Muscle of back (tissue), 11 donors: ENCODE results near the gene BANP. TPM values are rescaled to one million over a fixed set of nuclear protein-coding genes. Genes with fewer than 3 reads are reported as not detected.
"Not testable (repeated sequence)": the region's sequence is repeated elsewhere in the genome, so short reads cannot be mapped to it uniquely, and the experiment has no call there.

Source experiments
- DNase-seq, 3 donors: peaks; one replicate each; pipeline versions ENCODE4 v3.0.0 to v3.0.0-alpha.2; 2013
- polyA plus RNA-seq, 10 donors: library from polyadenylated mRNA; unstranded; fragments of 120-200 nt; gene quantifications; one replicate each; pipeline ENCODE4 v1.2.1, GENCODE V29; 2013; ENCODE audit not compliant: insufficient read length in 10 of 10

Gene BANP
- polyA plus RNA-seq, 10 donors, result 10.4 to 15.2 (median 13.2) TPM

DNA sequence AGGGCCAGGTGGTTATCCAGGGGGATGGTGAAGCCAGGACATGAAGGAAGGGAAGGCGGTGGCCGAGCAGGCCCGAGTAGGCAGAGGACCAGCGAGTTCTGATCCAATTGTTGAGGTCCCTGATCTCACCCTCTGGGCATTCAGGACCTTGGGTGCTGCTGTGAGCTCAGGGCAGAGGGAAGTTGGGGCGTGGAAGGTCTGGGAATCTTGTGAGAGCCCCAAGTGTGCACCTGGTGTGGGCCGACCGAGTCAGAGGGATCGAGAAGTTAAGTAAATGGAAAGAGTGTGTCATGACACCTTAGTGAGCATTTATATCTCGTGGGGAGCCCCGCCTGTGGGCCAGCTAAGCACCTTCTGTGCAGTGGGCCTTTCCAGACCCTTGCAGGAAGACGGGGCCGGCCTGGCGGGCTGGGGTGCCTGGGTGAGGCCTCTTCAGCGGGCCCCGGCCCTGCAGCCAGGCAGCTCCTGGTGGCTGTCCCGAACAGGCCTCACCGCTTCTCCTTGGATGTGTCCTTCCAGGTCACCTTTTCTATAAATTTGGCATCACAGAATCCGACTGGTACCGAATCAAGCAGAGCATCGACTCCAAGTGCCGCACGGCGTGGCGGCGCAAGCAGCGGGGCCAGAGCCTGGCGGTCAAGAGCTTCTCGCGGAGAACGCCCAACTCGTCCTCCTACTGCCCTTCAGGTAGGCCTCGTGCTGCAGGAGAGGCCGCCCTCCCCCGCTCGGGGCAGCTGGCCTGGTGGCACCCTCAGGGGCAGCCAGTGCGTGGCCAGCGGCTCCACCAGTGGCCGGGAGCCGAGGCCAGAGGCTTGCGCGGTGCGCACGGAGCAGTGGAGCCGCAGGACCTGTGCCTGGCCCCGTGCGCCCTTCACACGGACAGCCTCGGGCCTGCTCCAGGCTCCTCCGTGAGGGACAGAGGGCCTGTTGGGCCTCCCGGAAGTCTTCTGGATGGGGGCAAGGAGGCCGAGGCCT lies 76.0 kb downstream of the BANP start:
- DNase-seq, result no peak

DNA sequence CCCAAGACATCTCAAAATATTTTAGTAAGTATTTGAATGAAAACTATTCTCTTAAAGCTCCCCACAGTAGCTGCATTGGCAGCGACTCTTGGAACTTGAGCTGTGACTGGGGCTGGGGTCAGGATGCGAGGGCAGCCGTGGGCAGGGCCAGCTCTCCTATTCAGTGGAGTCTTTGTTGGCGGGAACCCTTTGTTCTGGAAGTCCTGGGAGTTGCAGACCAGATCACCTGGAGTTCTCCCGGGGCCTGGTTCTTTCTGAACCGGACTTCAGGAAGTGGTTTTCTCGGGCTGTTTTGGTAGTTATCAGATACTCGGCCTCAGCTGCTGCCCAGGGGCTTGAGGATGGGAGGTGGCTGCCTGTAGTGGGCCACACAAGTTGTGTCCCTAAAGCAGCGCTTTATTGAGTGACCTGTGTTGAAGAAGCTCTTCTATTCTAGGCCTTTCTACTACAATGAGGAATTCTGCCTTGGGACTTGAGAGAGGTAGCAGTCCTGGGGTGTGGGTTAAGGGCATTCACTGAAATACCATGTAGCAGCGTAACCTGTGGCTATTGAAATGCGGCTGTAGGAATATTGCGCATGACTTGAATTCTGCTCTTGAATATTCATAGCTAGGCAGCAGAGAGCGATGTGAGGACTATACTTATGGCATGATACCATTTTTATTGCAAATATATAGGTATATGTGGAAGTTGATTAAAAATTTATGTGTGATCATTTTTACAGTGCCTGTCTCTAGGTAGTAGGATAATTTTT lies 77.1 kb downstream of the BANP start:
- not testable (repeated sequence) for DNase-seq

DNA sequence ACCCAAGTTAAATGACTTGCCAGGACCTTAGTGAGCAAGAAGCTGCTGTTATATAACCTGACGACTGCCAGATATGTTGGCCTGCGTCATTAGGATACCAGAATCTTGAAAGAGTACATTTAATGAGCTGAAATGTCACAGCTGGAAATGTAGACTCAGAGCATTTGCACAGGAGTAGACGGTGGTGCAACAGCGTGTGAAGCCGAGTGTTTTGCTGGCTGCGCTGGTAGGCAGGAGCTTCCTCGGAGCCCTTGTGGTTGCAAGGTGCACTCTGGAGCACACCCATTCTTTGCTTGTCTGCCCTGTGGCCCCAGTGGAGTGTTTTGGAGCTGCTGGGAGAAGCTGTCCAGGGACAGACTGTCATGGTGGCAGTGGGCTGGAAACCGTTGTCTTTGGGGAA lies 79.3 kb downstream of the BANP start:
- DNase-seq, result no peak

GRCh38 chr16:88030961-88031360 lies 79.7 kb downstream of the BANP start:
- not testable (repeated sequence) for DNase-seq

DNA sequence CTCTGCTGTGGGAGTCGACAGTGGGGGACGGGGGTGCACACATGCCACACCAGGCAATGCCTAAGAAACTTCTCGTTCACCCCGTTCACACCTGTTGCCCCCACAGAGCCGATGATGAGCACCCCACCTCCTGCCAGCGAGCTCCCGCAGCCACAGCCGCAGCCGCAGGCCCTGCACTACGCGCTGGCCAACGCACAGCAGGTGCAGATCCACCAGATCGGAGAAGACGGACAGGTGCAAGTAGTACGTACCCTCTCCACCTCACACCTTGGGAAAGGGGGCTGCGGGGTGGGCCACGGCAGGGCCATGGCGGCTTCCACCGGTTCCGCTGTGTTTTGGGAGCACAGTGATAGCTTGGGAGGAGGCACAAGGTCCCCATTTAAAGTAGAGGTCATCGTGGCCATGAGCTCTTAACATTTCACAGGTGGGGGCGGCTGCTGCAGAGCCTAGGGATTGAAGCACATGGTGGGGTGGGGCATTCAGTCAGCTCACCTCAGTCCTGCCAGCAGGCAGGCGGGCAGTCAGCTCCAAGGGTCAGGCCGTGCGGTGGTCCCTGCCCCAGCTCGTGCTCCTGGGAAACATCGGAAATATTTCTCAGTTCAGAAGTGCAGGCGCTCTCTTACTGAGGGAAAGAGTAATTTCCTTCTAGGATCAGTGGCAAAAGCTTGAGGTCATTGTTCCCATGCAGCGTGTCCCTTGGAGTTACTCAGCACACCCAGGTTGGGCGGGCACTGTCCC lies 81.9 kb downstream of the BANP start:
- not testable (repeated sequence) for DNase-seq

- DNase-seq, result no peak
These were observed 83.5 kb downstream of the BANP start for GRCh38 chr16:88034770-88035169.

GRCh38 chr16:88035292-88035691 lies 84.1 kb downstream of the BANP start:
- DNase-seq, result no peak

DNA sequence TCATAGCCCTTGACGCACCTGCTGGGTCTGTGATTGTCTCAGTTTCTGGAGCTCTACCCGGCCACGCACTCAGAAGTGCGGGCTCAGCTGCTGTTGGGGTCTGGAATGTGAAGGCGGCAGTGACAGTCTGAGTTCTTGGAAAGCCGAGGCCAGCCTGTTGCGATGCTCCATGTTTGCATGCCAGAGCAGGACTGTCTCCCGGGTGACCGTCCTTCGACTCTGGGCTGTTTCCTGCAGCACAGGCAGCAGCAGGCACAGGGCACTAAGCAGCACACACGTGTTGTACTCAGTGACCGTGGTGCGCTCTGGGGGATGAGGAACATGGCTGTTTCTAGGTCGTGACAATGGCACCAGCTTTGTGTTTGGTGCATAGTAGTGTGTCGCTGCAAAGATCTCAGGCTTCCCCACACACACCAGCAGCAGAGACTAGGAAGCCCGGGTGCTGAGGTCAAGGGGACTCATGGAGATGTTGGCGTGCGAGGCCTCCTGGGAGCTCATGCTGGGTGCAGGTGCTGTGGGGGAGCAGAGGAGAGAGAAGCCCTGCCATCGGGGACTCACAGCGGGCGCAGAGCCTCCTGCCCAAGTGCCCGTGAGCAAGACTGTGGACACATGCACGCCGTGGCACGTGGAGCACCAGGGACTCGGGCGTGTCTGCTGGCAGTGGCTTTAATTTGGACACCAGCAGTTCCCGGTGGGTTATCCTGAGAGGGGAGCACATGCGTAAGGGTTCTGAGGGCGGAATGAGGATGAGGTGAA lies 84.8 kb downstream of the BANP start:
- DNase-seq, result not testable (repeated sequence)

- not testable (repeated sequence) for DNase-seq
These were observed 85.4 kb downstream of the BANP start for GRCh38 chr16:88036640-88036996.

- not testable (repeated sequence) for DNase-seq
These were observed 86.1 kb downstream of the BANP start for GRCh38 chr16:88037359-88037758.

GRCh38 chr16:88037876-88038525 lies 86.8 kb downstream of the BANP start:
- DNase-seq, result not testable (repeated sequence)

- not testable (repeated sequence) for DNase-seq
These were observed 87.3 kb downstream of the BANP start for GRCh38 chr16:88038526-88038908.

- DNase-seq, result no peak
These were observed 88.4 kb downstream of the BANP start for GRCh38 chr16:88039591-88039990.

DNA sequence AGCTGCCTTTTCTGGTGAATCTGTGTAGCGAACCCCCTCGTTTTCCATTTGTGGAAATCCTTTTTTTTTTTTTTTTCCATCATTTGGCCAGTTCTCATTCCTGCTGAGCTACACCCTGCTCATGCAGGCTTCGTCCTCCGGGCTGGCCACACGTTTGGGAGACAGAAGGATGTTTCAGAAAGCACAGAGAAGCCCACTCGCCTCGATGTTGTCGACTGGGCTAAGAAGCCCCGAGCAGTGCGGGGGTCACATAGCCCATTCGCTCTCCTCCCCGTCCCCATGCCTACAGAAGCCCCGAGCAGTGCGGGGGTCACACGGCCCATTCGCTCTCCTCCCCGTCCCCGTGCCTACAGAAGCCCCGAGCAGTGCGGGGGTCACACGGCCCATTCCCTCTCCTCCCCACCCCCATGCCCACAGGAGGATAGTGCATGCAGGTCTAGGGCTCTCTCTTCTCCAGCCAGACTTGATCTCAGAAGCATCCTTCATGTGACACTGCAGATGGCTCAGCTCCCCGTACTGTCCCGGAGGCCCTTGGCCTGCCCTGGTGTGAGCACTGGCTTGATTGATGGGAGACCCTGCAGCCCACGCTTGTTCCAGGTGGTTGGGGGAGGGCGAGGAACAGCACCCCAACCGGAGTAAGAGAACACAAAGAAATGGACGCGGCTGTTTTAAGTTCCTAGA lies 89.1 kb downstream of the BANP start:
- DNase-seq, result not testable (repeated sequence)

- DNase-seq, result not testable (repeated sequence)
These were observed 89.6 kb downstream of the BANP start for GRCh38 chr16:88040877-88041244.

GRCh38 chr16:88041506-88041905 lies 90.3 kb downstream of the BANP start:
- not testable (repeated sequence) for DNase-seq

DNA sequence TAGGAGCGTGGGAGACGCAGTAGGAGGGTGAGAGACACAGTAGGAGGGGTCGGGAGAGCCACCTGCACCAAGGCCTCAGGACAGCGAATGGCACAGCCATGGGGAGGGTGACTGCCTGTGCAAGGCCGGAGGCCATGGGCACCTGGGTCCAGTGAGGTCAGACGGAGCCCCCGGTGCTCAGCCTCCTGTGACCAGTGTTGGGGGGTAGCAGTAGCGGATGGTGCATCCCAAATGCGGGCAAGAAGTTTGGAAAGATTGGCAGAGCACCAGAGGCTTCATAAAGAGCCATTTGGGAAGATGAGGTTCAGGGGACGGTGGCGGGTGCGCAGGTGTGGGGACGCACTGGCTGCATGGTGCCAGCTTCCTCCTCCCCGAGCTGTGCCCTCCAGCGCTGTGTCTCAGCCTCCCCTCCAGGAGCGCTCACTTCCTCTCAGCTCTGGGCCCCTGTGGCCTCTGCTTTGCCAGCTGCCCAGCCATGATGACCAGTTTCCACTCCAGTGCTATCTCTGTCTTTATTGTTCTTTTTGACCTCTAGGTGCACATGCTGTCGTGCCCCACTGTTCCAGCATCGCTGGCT lies 90.8 kb downstream of the BANP start:
- not testable (repeated sequence) for DNase-seq

DNA sequence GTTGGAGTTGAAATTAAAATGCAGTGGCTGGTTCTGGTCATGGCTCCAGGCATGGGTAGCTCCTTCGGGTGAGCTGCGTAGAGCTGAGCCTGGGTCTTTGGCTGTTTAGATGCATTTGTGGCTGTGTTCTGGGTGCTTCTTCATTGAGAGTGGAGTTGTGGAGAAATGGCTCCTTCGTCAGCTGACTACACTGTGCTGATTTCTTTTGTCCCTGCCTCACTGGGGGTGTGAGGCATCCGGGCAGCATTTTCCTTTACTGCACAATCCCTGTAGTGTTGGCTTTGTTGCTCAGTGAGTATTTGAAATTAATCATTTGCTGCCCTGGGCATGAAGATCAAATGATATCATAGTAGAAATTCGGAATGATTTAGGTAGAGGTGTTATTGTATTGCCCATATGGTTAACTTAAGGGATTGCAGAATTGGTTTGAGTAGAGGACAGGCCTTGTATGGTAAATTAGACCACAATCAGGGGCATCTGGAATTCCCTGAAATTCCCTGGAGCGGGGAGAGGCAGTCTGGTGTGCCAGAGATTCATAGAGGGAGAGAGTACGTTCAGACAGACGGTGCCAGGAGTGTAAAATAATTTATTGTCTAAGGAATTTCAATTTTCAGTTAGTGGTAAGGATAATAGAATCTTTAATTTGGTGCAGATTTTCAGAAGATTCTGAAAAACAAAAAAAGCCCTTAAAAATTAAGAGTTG lies 92.1 kb downstream of the BANP start:
- DNase-seq, result not testable (repeated sequence)

- not testable (repeated sequence) for DNase-seq
These were observed 92.9 kb downstream of the BANP start for GRCh38 chr16:88044121-88044581.
